Measurements from ENCODE around the gene WEE1.
"Not testable (repeated sequence)": the region's sequence is repeated elsewhere in the genome, so short reads cannot be mapped to it uniquely, and the experiment has no call there.

Gene WEE1

DNA sequence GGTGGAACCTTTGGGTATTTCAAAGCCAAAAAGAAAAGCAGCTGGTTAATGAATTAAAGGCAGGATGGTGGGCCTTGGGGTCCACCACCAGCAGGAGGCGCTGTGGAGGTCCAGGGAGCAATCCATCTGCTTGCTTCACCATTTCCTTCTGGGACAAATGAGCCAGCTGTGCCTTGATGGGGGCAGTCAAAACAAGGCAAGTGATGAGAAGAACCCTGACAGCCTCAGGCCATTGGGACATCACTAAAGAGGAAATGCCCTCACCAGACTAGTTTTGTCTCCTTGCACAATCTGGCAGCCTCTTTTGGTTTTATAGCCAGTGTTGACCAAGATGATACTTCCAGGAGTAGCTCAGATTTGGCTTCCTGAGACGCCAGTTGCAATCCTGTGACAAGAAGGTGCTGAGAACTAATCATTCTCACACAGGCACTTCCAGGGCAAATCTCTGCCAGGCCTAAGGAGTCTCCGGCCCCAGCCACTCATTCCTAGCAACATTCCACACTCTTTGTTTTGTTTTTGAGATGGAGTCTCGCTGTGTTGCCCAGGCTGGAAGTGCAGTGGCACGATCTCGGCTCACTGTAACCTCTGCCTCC is 38.2 kb upstream of the WEE1 start:
- Mint-ChIP-seq H3K4me1 (no peaks in the 10 kb centered on the region), H3K36me3 (ENCODE audit: insufficient read depth) (no peaks in the 10 kb centered on the region), H3K27ac (ENCODE audit: low read depth) (no peak overlapping the region), H3K4me3 (no peak overlapping the region), H3K27me3 (no peaks in the 10 kb centered on the region), H3K9me3 (no peaks in the 10 kb centered on the region)
- DNase-seq (ENCODE audit: low spot score in 2 of 2), result peak; percentile 57 to 74
- ATAC-seq (replicated peaks; ENCODE audit: extremely low read depth, poor library complexity, severe bottlenecking), result no peak

DNA sequence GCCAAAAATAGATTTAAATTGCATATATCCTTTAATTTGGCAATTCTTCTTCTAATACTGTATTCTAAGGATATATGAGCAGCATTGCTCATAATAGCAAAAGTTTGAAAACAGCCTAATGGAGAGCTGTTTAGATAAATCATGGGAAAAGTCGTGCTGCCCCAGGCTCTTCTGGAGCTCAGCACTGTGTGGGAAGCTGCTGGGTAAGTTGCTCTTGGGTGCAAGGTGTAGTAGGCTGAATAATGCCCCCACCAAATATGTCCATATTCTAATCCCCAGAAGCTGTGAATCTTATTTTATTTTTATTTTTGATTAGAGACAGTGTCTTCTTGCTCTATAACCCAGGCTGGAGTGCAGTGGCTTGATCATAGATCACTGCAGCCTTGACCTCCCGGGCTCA is 34.9 kb upstream of the WEE1 start:
- Mint-ChIP-seq H3K36me3 (ENCODE audit: insufficient read depth) (no peaks in the 10 kb centered on the region), H3K27ac (ENCODE audit: low read depth) (no peak overlapping the region), H3K27me3 (no peaks in the 10 kb centered on the region), H3K4me1 (no peaks in the 10 kb centered on the region), H3K9me3 (no peaks in the 10 kb centered on the region), H3K4me3 (no peak overlapping the region)
- ATAC-seq (replicated peaks; ENCODE audit: extremely low read depth, poor library complexity, severe bottlenecking) (no peak), DNase-seq (ENCODE audit: low spot score in 2 of 2) (no peak)

DNA sequence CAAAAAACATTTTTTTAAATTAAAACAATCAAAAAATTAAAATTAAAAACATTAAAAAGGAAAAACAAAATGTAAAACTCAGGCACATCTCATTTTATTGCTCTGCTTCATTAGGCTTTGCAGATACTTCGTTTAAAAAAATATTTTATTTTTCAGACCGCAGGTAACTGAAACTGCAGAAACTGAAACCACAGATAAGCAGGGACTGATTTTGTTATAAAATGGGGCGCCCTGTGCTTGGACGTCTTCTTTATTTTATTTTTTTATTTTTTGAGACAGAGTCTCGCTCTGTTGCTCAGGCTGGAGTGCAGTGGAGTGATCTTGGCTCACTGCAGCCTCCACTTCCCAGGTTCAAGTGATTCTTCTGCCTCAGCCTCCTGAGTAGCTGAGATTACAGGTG is 24.3 kb upstream of the WEE1 start:
- not testable (repeated sequence) for H3K9me3 Mint-ChIP-seq; H3K36me3 Mint-ChIP-seq (ENCODE audit: insufficient read depth); H3K27me3 Mint-ChIP-seq; H3K4me3 Mint-ChIP-seq; H3K4me1 Mint-ChIP-seq; ATAC-seq (replicated peaks; ENCODE audit: extremely low read depth, poor library complexity, severe bottlenecking); H3K27ac Mint-ChIP-seq (ENCODE audit: low read depth); DNase-seq (ENCODE audit: low spot score in 2 of 2)

DNA sequence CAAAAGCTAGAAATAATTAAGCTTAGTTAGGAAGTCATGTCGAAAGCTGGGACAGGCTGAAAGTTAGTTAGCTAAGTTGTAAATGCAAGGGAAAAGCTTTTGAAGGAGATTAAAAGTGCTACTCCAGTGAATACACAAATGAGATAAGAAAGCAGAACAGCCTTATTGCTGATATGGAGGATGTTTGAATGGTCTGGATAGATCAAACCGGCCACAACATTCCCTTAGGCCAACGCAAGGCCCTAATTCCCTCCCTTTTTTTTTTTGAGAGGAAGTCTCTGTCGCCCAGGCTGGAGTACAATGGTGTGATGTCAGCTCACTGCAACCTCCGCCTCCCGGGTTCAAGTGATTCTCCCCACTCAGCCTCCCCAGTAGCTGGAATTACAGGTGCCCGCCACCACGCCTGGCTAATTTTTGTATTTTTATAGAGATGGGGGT is 23.3 kb upstream of the WEE1 start:
- H3K4me3 Mint-ChIP-seq, result no peak overlapping the region
- H3K27ac Mint-ChIP-seq (ENCODE audit: low read depth), result no peak overlapping the region
- no peaks in the 10 kb centered on the region for H3K27me3 Mint-ChIP-seq
- peaks cover 1% of the 10 kb centered on the region for H3K36me3 Mint-ChIP-seq (ENCODE audit: insufficient read depth)
- H3K4me1 Mint-ChIP-seq, result no peaks in the 10 kb centered on the region
- ATAC-seq (replicated peaks; ENCODE audit: extremely low read depth, poor library complexity, severe bottlenecking), result no peak
- no peak for DNase-seq (ENCODE audit: low spot score in 2 of 2)
- no peaks in the 10 kb centered on the region for H3K9me3 Mint-ChIP-seq

DNA sequence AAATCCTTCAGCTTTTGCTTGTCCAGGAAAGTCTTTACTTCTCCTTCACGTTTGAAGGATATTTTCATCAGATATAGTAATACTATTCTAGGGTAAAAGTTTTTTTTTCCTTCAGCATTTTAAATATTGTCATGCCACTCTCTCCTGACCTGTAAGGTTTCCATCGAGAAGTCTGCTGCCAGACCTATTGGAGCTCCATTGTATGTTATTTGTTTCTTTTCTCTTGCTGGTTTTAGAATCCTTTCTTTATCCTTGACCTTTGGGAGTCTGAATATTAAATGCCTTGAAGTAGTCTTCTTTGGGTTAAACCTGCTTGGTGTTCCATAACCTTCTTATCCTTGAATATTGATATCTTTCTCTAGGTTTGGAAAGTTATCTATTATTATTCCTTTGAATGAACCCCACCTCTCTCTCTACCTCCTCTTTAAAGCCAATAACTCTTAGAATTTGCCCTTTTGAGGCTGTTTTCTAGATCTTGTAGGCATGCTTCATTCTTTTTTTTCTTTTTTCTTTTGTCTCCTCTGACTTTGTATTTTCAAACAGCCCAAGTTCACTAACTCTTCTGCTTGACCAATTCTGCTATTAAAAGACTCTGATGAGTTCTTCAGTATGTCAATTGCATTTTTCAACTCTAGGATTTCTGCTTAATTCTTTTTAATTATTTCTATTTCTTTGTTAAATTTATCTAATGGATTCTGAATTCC is 12.0 kb upstream of the WEE1 start:
- H3K36me3 Mint-ChIP-seq (ENCODE audit: insufficient read depth), result peaks cover 4% of the 10 kb centered on the region
- H3K27me3 Mint-ChIP-seq, result no peaks in the 10 kb centered on the region
- H3K4me3 Mint-ChIP-seq, result no peak overlapping the region
- DNase-seq (ENCODE audit: low spot score in 2 of 2) (no peak), ATAC-seq (replicated peaks; ENCODE audit: extremely low read depth, poor library complexity, severe bottlenecking) (no peak)
- H3K4me1 Mint-ChIP-seq, result peaks cover 9% of the 10 kb centered on the region
- no peak overlapping the region for H3K27ac Mint-ChIP-seq (ENCODE audit: low read depth)
- H3K9me3 Mint-ChIP-seq, result peaks cover 17% of the 10 kb centered on the region

DNA sequence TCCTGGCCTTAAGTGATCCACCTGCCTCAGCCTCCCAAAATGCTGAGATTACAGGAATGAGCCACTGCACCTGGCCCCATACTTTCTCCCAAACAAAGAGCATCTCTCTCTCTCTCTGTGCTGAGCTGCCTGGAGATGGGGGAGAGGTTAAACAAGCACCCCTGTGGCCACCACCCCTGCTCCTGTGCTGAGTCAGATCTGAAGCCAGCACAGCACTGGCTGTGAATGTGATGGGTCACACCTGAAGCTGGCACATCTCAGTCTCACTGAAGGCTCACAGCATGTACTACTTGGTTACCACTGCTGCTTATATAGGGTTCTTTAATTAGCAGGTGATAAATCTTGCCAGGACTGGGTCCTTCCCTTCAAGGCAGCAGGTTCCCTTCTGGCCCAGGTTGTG is 10.8 kb upstream of the WEE1 start:
- Mint-ChIP-seq H3K4me1 (peaks cover 9% of the 10 kb centered on the region), H3K36me3 (ENCODE audit: insufficient read depth) (peaks cover 4% of the 10 kb centered on the region), H3K27me3 (no peaks in the 10 kb centered on the region), H3K27ac (ENCODE audit: low read depth) (no peak overlapping the region), H3K9me3 (peaks cover 17% of the 10 kb centered on the region), H3K4me3 (no peak overlapping the region)
- DNase-seq (ENCODE audit: low spot score in 2 of 2) (no peak), ATAC-seq (replicated peaks; ENCODE audit: extremely low read depth, poor library complexity, severe bottlenecking) (no peak)

DNA sequence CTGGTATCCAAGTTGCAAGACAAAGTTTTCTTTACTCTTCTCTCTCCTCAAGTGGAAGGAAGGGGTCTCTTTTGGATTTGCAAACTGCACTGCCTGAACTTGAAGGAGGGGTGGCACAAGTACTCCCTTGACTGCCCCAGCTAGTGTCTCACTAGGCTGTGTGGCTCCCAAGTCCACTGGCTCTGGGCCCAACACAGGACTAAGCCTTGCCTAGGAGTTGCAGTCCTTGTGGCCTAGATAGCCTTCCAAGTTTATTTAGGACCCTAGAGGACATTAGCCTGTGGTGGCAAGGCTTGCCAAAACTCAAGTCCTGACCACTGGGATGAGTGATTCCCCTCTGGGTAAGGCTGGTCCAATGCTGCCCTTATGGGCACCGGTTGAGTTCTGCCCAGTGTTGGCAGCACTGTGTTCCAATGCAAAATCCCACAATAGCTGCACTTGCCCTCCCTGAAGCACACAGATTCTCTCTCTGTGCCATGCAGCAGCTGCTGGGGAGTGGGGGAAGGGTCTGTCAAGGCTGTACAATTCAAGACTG is 10.2 kb upstream of the WEE1 start:
- Mint-ChIP-seq H3K9me3 (peaks cover 17% of the 10 kb centered on the region), H3K27me3 (no peaks in the 10 kb centered on the region), H3K27ac (ENCODE audit: low read depth) (no peak overlapping the region), H3K4me3 (no peak overlapping the region), H3K4me1 (peaks cover 9% of the 10 kb centered on the region), H3K36me3 (ENCODE audit: insufficient read depth) (peaks cover 4% of the 10 kb centered on the region)
- ATAC-seq (replicated peaks; ENCODE audit: extremely low read depth, poor library complexity, severe bottlenecking) (no peak), DNase-seq (ENCODE audit: low spot score in 2 of 2) (no peak)

DNA sequence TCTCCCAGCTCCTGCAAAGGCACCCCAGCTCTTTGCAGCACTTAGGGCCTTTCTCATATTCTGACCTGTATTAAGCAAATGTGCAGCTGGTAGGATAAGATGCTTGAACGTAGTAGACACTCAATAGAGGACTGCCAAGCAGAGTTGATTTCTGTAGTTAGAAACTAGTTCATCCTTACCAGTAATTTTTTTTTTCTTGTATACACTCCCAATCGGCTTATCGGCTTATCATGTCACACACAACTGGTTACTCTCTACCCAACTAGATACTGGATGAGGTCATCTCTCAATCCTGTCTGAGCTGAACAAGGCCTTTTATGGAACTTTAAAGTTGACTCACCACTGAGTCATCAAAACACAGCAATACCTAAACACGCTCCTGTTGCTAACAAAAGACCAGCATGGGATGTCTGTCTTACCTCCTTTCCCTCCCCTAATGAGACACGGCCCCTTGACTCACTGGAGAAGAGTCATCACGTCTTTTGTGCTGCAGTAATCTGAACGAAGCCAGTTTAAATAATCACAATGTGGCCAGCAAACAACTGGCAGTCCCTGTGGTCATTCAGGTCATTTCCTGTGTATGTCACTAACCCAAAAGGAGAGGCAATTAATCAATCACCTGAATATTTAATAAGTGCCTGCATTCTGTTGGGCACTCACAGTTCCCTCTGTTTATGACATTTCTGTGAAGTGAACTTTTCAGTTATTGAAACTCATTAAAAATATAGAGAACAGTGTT is 7.5 kb upstream of the WEE1 start:
- Mint-ChIP-seq H3K27ac (ENCODE audit: low read depth) (peak overlapping the region; percentile 51), H3K9me3 (peaks cover 9% of the 10 kb centered on the region), H3K27me3 (no peaks in the 10 kb centered on the region), H3K36me3 (ENCODE audit: insufficient read depth) (peaks cover 4% of the 10 kb centered on the region), H3K4me3 (peak overlapping the region; percentile 27), H3K4me1 (peaks cover 14% of the 10 kb centered on the region)
- ATAC-seq (replicated peaks; ENCODE audit: extremely low read depth, poor library complexity, severe bottlenecking), result peak; percentile 92
- no peak for DNase-seq (ENCODE audit: low spot score in 2 of 2)

DNA sequence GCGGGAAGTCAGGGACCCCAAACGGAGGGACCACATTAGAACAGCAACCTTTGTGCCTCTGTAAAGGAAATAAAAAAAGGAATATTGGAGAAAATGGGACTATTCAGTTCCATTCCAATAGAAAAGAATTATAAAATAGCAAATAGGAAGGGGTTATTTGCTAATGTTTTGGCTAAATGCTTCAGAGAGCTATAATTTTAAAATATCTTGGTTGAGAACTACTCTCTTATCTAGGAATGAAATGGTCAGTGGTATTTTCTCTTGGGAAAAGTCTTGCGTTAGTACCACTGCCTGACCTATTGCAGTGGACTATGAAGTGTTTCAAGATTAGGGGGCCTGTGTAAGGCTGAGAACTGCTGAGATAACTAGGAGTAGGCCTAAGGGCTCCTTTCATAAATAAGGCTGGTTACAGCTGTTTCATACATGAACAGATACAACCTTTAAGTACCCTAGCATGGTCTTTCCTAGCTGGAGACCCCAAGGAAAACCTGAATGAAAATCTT is 6.9 kb upstream of the WEE1 start:
- no peak for DNase-seq (ENCODE audit: low spot score in 2 of 2)
- H3K4me3 Mint-ChIP-seq, result no peak overlapping the region
- peak overlapping the region; percentile 51 for H3K27ac Mint-ChIP-seq (ENCODE audit: low read depth)
- no peaks in the 10 kb centered on the region for H3K27me3 Mint-ChIP-seq
- H3K4me1 Mint-ChIP-seq, result peaks cover 14% of the 10 kb centered on the region
- ATAC-seq (replicated peaks; ENCODE audit: extremely low read depth, poor library complexity, severe bottlenecking), result no peak
- H3K9me3 Mint-ChIP-seq, result peaks cover 4% of the 10 kb centered on the region
- H3K36me3 Mint-ChIP-seq (ENCODE audit: insufficient read depth), result peaks cover 4% of the 10 kb centered on the region

DNA sequence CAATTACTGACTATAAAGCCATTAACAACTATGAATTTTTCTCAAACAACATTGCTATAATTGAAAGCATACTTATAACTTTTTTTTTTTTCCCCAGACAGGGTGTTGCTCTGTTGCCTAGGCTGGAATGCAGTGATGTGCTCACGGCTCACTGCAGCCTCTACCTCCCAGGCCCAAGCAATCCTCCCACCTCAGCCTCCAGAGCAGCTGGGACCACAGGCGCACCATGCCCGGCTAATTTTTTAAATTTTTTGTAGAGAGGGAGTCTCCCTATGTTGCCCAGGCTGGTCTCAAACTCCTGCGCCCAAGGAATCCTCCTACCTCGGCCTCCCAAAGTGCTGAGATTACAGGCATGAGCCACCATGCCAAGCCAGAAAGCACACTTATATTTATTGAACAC is 6.1 kb upstream of the WEE1 start:
- Mint-ChIP-seq H3K27ac (ENCODE audit: low read depth) (no peak overlapping the region), H3K36me3 (ENCODE audit: insufficient read depth) (peaks cover 2% of the 10 kb centered on the region), H3K27me3 (no peaks in the 10 kb centered on the region), H3K4me1 (peaks cover 14% of the 10 kb centered on the region), H3K9me3 (no peaks in the 10 kb centered on the region), H3K4me3 (no peak overlapping the region)
- DNase-seq (ENCODE audit: low spot score in 2 of 2), result no peak
- ATAC-seq (replicated peaks; ENCODE audit: extremely low read depth, poor library complexity, severe bottlenecking), result no peak

DNA sequence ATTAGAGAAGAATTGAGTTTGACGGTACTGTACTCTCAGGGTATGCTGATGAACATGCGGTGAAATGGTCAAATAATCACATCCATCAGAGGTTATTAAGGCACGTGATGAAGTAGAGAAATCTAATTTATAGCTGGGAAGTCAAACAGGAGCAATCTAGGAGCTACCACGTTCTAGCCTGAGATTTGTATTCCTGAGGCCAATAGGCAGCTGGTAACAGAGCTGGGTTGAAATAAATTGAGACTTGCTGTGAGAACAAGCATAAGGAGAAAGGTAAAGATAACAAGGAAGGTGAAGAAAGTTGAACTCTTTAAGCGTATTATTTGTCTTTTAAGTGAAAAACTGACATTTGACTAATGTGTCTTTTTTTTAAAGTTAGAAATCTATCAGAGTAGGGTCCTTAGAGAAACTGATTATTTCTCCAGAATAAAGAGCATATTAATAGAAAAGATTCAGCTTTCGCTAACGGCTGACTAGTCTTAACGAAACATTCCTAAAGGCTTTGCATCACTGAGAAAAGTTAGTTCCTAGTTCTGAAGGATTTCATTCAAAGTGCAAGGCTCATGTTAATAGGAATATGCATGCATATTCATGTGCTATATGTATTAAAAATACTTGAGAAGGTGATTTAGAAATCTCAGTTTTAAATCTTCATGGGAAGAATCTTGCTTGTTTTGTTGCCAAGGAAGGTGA is 5.2 kb upstream of the WEE1 start:
- Mint-ChIP-seq H3K9me3 (no peaks in the 10 kb centered on the region), H3K4me1 (peaks cover 14% of the 10 kb centered on the region), H3K27ac (ENCODE audit: low read depth) (no peak overlapping the region), H3K4me3 (no peak overlapping the region), H3K36me3 (ENCODE audit: insufficient read depth) (peaks cover 5% of the 10 kb centered on the region), H3K27me3 (no peaks in the 10 kb centered on the region)
- ATAC-seq (replicated peaks; ENCODE audit: extremely low read depth, poor library complexity, severe bottlenecking), result no peak
- no peak for DNase-seq (ENCODE audit: low spot score in 2 of 2)

DNA sequence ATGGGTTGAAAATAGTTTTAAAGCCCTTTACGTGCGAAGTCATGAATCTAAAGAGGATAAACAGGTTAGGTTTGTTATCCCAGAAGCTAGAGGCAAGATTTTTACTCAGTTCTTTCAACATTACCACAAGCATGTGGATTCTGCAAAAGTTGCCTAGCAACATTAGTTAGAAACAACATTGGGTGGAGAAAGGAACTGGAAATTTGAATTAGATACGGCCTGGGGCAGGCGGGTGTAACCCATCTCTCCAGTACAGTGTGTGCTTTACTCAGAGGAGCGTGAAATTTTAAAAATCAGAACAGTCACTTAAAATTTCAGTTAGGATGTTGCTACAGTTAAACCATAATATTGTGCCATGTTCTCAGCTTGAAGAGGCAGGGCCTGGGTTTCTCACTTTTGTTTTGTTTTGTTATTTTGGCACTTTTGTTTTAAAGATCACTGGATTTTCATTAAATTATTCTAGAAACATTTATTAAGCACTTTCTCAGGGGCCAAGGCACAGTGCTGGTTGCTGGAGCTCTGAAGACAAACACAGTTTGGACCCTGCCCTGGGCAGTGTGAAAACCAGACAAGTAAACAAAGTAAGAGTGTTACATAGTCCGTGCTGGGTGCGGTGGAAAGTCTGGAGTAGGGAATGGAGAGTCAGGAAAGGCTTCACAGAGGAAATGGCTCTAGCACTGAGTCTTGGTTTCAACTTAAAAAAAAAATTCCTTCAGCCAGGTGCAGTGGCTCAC is 4.4 kb upstream of the WEE1 start:
- DNase-seq (ENCODE audit: low spot score in 2 of 2) (no peak), ATAC-seq (replicated peaks; ENCODE audit: extremely low read depth, poor library complexity, severe bottlenecking) (no peak)
- Mint-ChIP-seq H3K4me3 (no peak overlapping the region), H3K36me3 (ENCODE audit: insufficient read depth) (peaks cover 7% of the 10 kb centered on the region), H3K4me1 (peaks cover 14% of the 10 kb centered on the region), H3K27ac (ENCODE audit: low read depth) (no peak overlapping the region), H3K27me3 (no peaks in the 10 kb centered on the region), H3K9me3 (no peaks in the 10 kb centered on the region)

All from central memory CD8-positive, alpha-beta T cell (primary cell).